H1 (cell line): Measurements from ENCODE around the gene TNNT3. TPM values are rescaled to one million over a fixed set of nuclear protein-coding genes. Genes with fewer than 3 reads are reported as not detected.

Experiments
- CTCF ChIA-PET: fragments of 300-600 bp; sonication (Branson Sonifier 250); formaldehyde crosslinking; loops from one replicate; lab custom pipeline; 2021; ENCODE audit not compliant: partially characterized antibody; lab: Charles Lee
- POLR2A ChIA-PET: fragments of 300-600 bp; sonication (Branson Sonifier 250); formaldehyde crosslinking; loops from one replicate; lab custom pipeline; 2021; ENCODE audit warnings: inconsistent platforms; ENCODE audit not compliant: partially characterized antibody; lab: Charles Lee
- DNase-seq, 2 experiments: peaks; one replicate each; pipeline versions ENCODE4 v3.0.0 to v3.0.0-alpha.2; 2010 to 2022; ENCODE audit warnings: low spot score in 2 of 2, low read depth in 1 of 2, mixed read lengths in 1 of 2
- FAIRE-seq: peaks from 2 replicates; lab custom pipeline; 2011; peaks lifted over from hg19 to GRCh38; lab: Jason Lieb, UNC
- H2AFZ ChIP-seq: 2 replicates; pipeline ENCODE4 v1.8.1; 2012; ENCODE audit warnings: low read length, inconsistent platforms
- H2AK5ac ChIP-seq: 2 replicates; pipeline ENCODE4 v1.6.1; 2013; ENCODE audit warnings: low read depth, low read length
- H2BK120ac ChIP-seq: replicated peaks from 2 replicates; pipeline ENCODE3; 2013; ENCODE audit warnings: low read depth, low read length, inconsistent platforms
- H2BK12ac ChIP-seq: 2 replicates; pipeline ENCODE4 v1.6.1; 2013; ENCODE audit warnings: low read depth, low read length
- H2BK15ac ChIP-seq: 2 replicates; pipeline ENCODE4 v1.6.1; 2013; ENCODE audit warnings: low read length
- H2BK20ac ChIP-seq: 2 replicates; pipeline ENCODE4 v1.6.1; 2013; ENCODE audit warnings: low read length
- H2BK5ac ChIP-seq: 2 replicates; pipeline ENCODE4 v1.6.1; 2013; ENCODE audit warnings: low read depth, low read length
- H3K14ac ChIP-seq: 2 replicates; pipeline ENCODE4 v1.6.1; 2013; ENCODE audit warnings: inconsistent platforms; ENCODE audit not compliant: insufficient read length
- H3K18ac ChIP-seq: 2 replicates; pipeline ENCODE4 v1.6.1; 2013; ENCODE audit warnings: low read length; ENCODE audit errors: extremely low read depth
- H3K23ac ChIP-seq: 2 replicates; pipeline ENCODE4 v1.6.1; 2013; ENCODE audit warnings: inconsistent platforms; ENCODE audit not compliant: insufficient read length
- H3K23me2 ChIP-seq: 2 replicates; pipeline ENCODE4 v1.6.1; 2013; ENCODE audit warnings: low read depth, low read length
- H3K27ac ChIP-seq: 2 replicates; pipeline ENCODE4 v1.6.1; 2011; ENCODE audit warnings: low read depth, low read length, inconsistent platforms
- H3K27me3 ChIP-seq, 4 experiments: replicated peaks in 1 of 4; 1 replicate in 1 of 4; 2 replicates in 3 of 4; pipeline versions ENCODE4 v1.6.1 to v1.8.1; 2011 to 2013; ENCODE audit warnings: low read length in 3 of 4, mild to moderate bottlenecking in 3 of 4, inconsistent platforms in 2 of 4, mixed read lengths in 2 of 4, moderate library complexity in 1 of 4; ENCODE audit not compliant: control insufficient read depth in 3 of 4, insufficient read depth in 3 of 4; ENCODE audit errors: extremely low read depth in 1 of 4
- H3K36me3 ChIP-seq, 4 experiments: 2 replicates each; pipeline versions ENCODE4 v1.6.1 to v1.8.1; 2011 to 2013; ENCODE audit warnings: mild to moderate bottlenecking in 4 of 4, low read length in 3 of 4, moderate library complexity in 2 of 4, control low read depth in 1 of 4, inconsistent platforms in 1 of 4; ENCODE audit not compliant: insufficient read depth in 4 of 4, control insufficient read depth in 2 of 4
- H3K4ac ChIP-seq: replicated peaks from 2 replicates; pipeline ENCODE3; 2013; ENCODE audit warnings: low read length, low read depth, mixed read lengths, inconsistent platforms; ENCODE audit not compliant: insufficient read length
- H3K4me1 ChIP-seq, 4 experiments: replicated peaks in 1 of 4; 1 replicate in 1 of 4; 2 replicates in 3 of 4; pipeline versions ENCODE4 v1.6.1 to v1.8.1; 2011 to 2013; ENCODE audit warnings: low read length in 3 of 4, inconsistent platforms in 2 of 4, mixed read lengths in 1 of 4; ENCODE audit not compliant: insufficient read depth in 4 of 4, control insufficient read depth in 3 of 4
- H3K4me2 ChIP-seq, 2 experiments: 2 replicates each; pipeline versions ENCODE4 v1.6.1 to v1.8.1; 2011 to 2013; ENCODE audit warnings: low read depth in 2 of 2, low read length in 2 of 2, control low read depth in 1 of 2, inconsistent platforms in 1 of 2, mild to moderate bottlenecking in 1 of 2; ENCODE audit not compliant: insufficient read depth in 1 of 2
- H3K4me3 ChIP-seq, 4 experiments: fragments of 200-600, 300-600 bp in 1 of 4; sonication (generic), shearing (Covaris generic), sonication (Bioruptor Twin) in 1 of 4; 2 replicates each; pipeline versions ENCODE4 v1.5.1 to v1.8.1; 2011 to 2016; ENCODE audit warnings: low read length in 4 of 4, low read depth in 3 of 4, control low read depth in 2 of 4, inconsistent platforms in 2 of 4, mild to moderate bottlenecking in 2 of 4, mixed read lengths in 1 of 4, moderate library complexity in 1 of 4; ENCODE audit not compliant: insufficient read depth in 2 of 4; ENCODE audit errors: extremely low read depth in 1 of 4
- H3K56ac ChIP-seq: replicated peaks from 2 replicates; pipeline ENCODE3; 2013; ENCODE audit warnings: low read depth, mild to moderate bottlenecking, mixed read lengths, low read length, inconsistent platforms; ENCODE audit not compliant: insufficient read length
- H3K79me1 ChIP-seq: 2 replicates; pipeline ENCODE4 v1.6.1; 2013; ENCODE audit warnings: low read depth, low read length, control low read depth
- H3K79me2 ChIP-seq, 2 experiments: 2 replicates each; pipeline versions ENCODE4 v1.6.1 to v1.8.1; 2012 to 2013; ENCODE audit warnings: low read length in 2 of 2, mild to moderate bottlenecking in 2 of 2, inconsistent platforms in 1 of 2; ENCODE audit not compliant: insufficient read depth in 2 of 2, control insufficient read depth in 1 of 2
- H3K9ac ChIP-seq, 4 experiments: replicated peaks in 1 of 4; 1 replicate in 1 of 4; 2 replicates in 3 of 4; pipeline versions ENCODE4 v1.6.1 to v1.8.1; 2011 to 2013; ENCODE audit warnings: low read depth in 3 of 4, low read length in 3 of 4, control low read depth in 2 of 4, mild to moderate bottlenecking in 2 of 4, moderate library complexity in 2 of 4, inconsistent platforms in 1 of 4; ENCODE audit errors: extremely low read depth in 1 of 4
- H3K9me3 ChIP-seq, 2 experiments: 2 replicates each; pipeline versions ENCODE4 v1.6.1 to v1.8.1; 2012 to 2013; ENCODE audit warnings: mild to moderate bottlenecking in 2 of 2, moderate library complexity in 2 of 2, control low read depth in 1 of 2, inconsistent platforms in 1 of 2, low read depth in 1 of 2, low read length in 1 of 2, mixed read lengths in 1 of 2; ENCODE audit not compliant: insufficient read depth in 2 of 2
- H4K20me1 ChIP-seq, 2 experiments: replicated peaks in 1 of 2; 2 replicates each; pipeline versions ENCODE3 to v1.8.1; 2011 to 2013; ENCODE audit warnings: inconsistent platforms in 2 of 2, low read length in 2 of 2, mild to moderate bottlenecking in 1 of 2; ENCODE audit not compliant: insufficient read depth in 2 of 2, control insufficient read depth in 1 of 2
- H4K5ac ChIP-seq: 2 replicates; pipeline ENCODE4 v1.6.1; 2013; ENCODE audit warnings: low read length, low read depth, mixed read lengths, inconsistent platforms; ENCODE audit not compliant: insufficient read length
- H4K8ac ChIP-seq: 2 replicates; pipeline ENCODE4 v1.8.0; 2013; ENCODE audit warnings: mild to moderate bottlenecking, moderate library complexity, low read length, inconsistent platforms; ENCODE audit not compliant: insufficient read depth; ENCODE audit errors: extremely low read depth
- H4K91ac ChIP-seq: replicated peaks from 2 replicates; pipeline ENCODE3; 2013; ENCODE audit warnings: low read length, mixed read lengths, inconsistent platforms; ENCODE audit not compliant: insufficient read length
- CBX5 ChIP-seq: fragments of 300-800, 300-1000 bp; sonication (generic); IDR thresholded peaks from 2 replicates; pipeline ENCODE4 v1.7.1; 2016; ENCODE audit warnings: antibody characterized with exemption, low read length, low read depth
- CEBPB ChIP-seq: IDR thresholded peaks from 2 replicates; pipeline ENCODE4 v1.6.1; 2012; ENCODE audit warnings: low read depth, low read length
- HDAC2 ChIP-seq, 2 experiments: fragments of 300-600 bp in 1 of 2; sonication (generic) in 1 of 2; IDR thresholded peaks; 2 replicates each; pipeline ENCODE4 v1.6.1; 2011 to 2012; ENCODE audit warnings: low read depth in 2 of 2, low read length in 2 of 2, mild to moderate bottlenecking in 2 of 2, moderate library complexity in 2 of 2, borderline replicate concordance in 1 of 2, inconsistent platforms in 1 of 2
- POLR2A ChIP-seq, 2 experiments: IDR thresholded peaks; 1 replicate in 1 of 2; 2 replicates in 1 of 2; pipeline ENCODE4 v1.6.1; 2011; ENCODE audit warnings: low read depth in 2 of 2, low read length in 2 of 2, mild to moderate bottlenecking in 2 of 2; ENCODE audit errors: control extremely low read depth in 1 of 2
- SP1 ChIP-seq: IDR thresholded peaks from 2 replicates; pipeline ENCODE4 v1.6.1; 2011; ENCODE audit warnings: low read depth, low read length
- SP4 ChIP-seq: IDR thresholded peaks from 2 replicates; pipeline ENCODE4 v1.6.1; 2012; ENCODE audit warnings: low read length, inconsistent platforms
- USF2 ChIP-seq: IDR thresholded peaks from 2 replicates; pipeline ENCODE4 v1.6.1; 2011; ENCODE audit warnings: low read length, improper control_type of control experiment
- WGBS, 2 experiments: shearing (Covaris generic) in 1 of 2; methylation state at CpG; one replicate each; pipeline versions ENCODE4 v1.1.6 to v1.1.7; 2013 to 2015; ENCODE audit warnings: low lambda C conversion rate in 2 of 2, mixed read lengths in 2 of 2, inconsistent platforms in 1 of 2, low coverage in 1 of 2, missing lambda C conversion rate in 1 of 2; ENCODE audit not compliant: insufficient replicate concordance in 2 of 2, insufficient coverage in 1 of 2, insufficient read length in 1 of 2; ENCODE audit errors: extremely low coverage in 1 of 2, missing lambda C conversion rate in 1 of 2; 5-methylcytosine and 5-hydroxymethylcytosine counted together
- polyA plus RNA-seq, 7 experiments: library from polyadenylated mRNA; depleted of rRNA in 3 of 7; stranded (reverse) in 5 of 7; unstranded in 2 of 7; fragments of >200 nt in 5 of 7; fragments of 200-250 nt in 2 of 7; gene quantifications; 1 replicate in 5 of 7; 2 replicates in 1 of 7; 4 replicates in 1 of 7; pipeline versions ENCODE4 v1.2.1 to v1.2.3, GENCODE V29; 2011 to 2013; ENCODE audit warnings: missing spikeins in 2 of 7, mixed read lengths in 2 of 7
- total RNA-seq: library from RNA; stranded (reverse); fragmentation: NEBNext Ultra II Directional; extraction: Animal tissue kit (Norgen Biotek cat#: 25700); gene quantifications from 2 replicates; pipeline ENCODE4 v1.2.1, GENCODE V29; 2021
- TF ChIP-seq, protein P1 (sequence below): IDR thresholded peaks from 2 replicates; pipeline ENCODE4 v1.6.1; 2012; ENCODE audit warnings: inconsistent platforms

Gene TNNT3
- total and polyA plus RNA-seq, 2 of the 8 experiments (the other 6 are each of a cell fraction or from before 2014, with no cell fraction given), result not detected

GRCh38 chr11:1923201-1923956 lies 3.9 kb downstream of the TNNT3 start:
- DNase-seq, result no peak
- H3K36me3 ChIP-seq, result no peaks in the 10 kb centered on the region
- H3K18ac ChIP-seq, result no peak overlapping the region
- H3K9me3 ChIP-seq, result no peaks in the 10 kb centered on the region
- H4K5ac ChIP-seq, result no peak overlapping the region
- no peak overlapping the region for H2BK20ac ChIP-seq
- H3K9ac ChIP-seq, result no peak overlapping the region
- no peak overlapping the region for H3K27ac ChIP-seq
- H4K91ac ChIP-seq, result no peak overlapping the region
- WGBS, 2 experiments, result 89% methylated on average over 22 of the region's 22 CpGs; no CpG with 5 or more reads in 1 of the 2 experiments
- no peak overlapping the region for H3K14ac ChIP-seq
- ChIA-PET POLR2A (no interaction called here), CTCF (interaction anchor here (0.7 to 4.2 kb wide), 9 partner anchors 10 to 232 kb away, joined by 3 to 29 read pairs (median 12); partner anchors contain the start of gene PRR33)
- no peaks in the 10 kb centered on the region for H3K79me2 ChIP-seq
- peaks cover 0 to 3% (median 0%) of the 10 kb centered on the region in 4 experiments; a peak in 3 of 7 replicates for H3K4me1 ChIP-seq
- H3K56ac ChIP-seq, result no peak overlapping the region
- H4K8ac ChIP-seq, result no peak overlapping the region
- no peak overlapping the region for H2BK15ac ChIP-seq
- H2BK120ac ChIP-seq, result no peak overlapping the region
- H2AK5ac ChIP-seq, result no peak overlapping the region
- no peaks in the 10 kb centered on the region for H3K79me1 ChIP-seq
- FAIRE-seq, result no peak
- H3K23ac ChIP-seq, result no peak overlapping the region
- no peak overlapping the region for H3K4ac ChIP-seq
- H3K23me2 ChIP-seq, result no peaks in the 10 kb centered on the region
- no peak overlapping the region for H3K4me3 ChIP-seq
- no peak overlapping the region for H2BK5ac ChIP-seq
- no peak overlapping the region for H3K4me2 ChIP-seq
- no peak overlapping the region for H2AFZ ChIP-seq
- no peaks in the 10 kb centered on the region for H4K20me1 ChIP-seq
- TF ChIP-seq SP1, result no peak
- TF ChIP-seq, protein P1, sequence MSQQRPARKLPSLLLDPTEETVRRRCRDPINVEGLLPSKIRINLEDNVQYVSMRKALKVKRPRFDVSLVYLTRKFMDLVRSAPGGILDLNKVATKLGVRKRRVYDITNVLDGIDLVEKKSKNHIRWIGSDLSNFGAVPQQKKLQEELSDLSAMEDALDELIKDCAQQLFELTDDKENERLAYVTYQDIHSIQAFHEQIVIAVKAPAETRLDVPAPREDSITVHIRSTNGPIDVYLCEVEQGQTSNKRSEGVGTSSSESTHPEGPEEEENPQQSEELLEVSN, result no peak
- no peak for TF ChIP-seq HDAC2 (IDR thresholded peaks at IDR 0.05; ENCODE audit: borderline replicate concordance in 1 of 2, low read depth in 2 of 2, low read length in 2 of 2)
- no peak for TF ChIP-seq SP4
- TF ChIP-seq USF2, result no peak
- no peak for TF ChIP-seq CEBPB
- TF ChIP-seq CBX5, result no peak
- no peak for TF ChIP-seq POLR2A (IDR thresholded peaks at IDR 0.05; ENCODE audit: control extremely low read depth in 1 of 2, low read depth in 2 of 2, low read length in 2 of 2)
- H3K27me3 ChIP-seq, result no peaks in the 10 kb centered on the region
- no peak overlapping the region for H2BK12ac ChIP-seq
